22Rv1 (cell line): Measurements from ENCODE around the gene FAXDC2.

ENCODE experiments used
- H3K27ac ChIP-seq: fragments of 450-650 bp; 2 replicates; pipeline ENCODE4 v1.5.1; 2017
- CTCF ChIP-seq: fragments of 450-650 bp; IDR thresholded peaks from 2 replicates; pipeline ENCODE4 v1.5.1; 2017; ENCODE audit warnings: mild to moderate bottlenecking
- ZFX ChIP-seq: fragments of 450-650 bp; IDR thresholded peaks from 2 replicates; pipeline ENCODE4 v1.6.1; 2017; ENCODE audit warnings: antibody characterized with exemption, borderline replicate concordance

Gene FAXDC2

DNA sequence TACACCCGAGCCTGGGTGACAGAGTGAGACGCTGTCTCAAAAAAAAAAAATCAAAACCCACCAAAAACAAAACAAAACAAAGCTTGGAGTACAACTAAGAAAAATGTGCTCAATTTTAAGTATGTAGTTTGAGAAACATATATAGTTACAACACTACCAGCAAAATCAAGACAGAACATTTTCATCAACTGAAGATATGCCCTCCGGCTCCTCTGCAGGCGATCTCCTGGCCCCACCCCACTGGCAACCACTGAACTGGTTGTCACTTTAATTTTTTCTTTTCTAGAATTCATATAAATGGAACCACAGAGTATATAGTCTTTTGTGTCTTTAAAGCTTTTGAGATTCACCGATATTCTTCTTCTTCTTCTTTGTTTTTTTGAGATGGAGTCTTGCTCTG lies 43.0 kb upstream of the FAXDC2 start:
- no peak for TF ChIP-seq ZFX
- no peak for TF ChIP-seq CTCF
- no peak overlapping the region for H3K27ac ChIP-seq

DNA sequence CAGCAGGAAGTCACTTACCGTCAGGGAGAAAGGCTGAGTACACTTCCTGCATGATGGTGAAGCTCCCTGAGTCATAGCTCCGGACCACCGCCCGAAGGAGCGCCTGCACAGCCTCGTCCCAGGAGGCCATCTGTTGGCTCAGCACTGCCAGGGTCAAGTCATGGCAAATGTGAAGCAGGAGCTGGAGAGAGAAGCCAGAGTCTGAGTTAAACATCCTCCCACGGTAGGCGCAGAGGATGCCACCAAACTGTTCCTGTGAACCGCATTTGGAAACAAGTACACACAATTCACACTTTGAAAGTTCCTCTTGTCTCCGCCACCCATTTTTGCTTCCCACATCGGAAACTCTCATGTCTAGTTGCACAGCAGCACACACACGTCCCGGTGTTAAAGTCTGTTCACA lies 42.0 kb upstream of the FAXDC2 start:
- H3K27ac ChIP-seq = no peak overlapping the region
- no peak for TF ChIP-seq ZFX
- no peak for TF ChIP-seq CTCF

- H3K27ac ChIP-seq = no peak overlapping the region
- no peak for TF ChIP-seq CTCF
Observed at GRCh38 chr5:154885439-154885838, 35.0 kb upstream of the FAXDC2 start.

GRCh38 chr5:154884424-154884823 lies 34.0 kb upstream of the FAXDC2 start:
- no peak for TF ChIP-seq CTCF
- no peak for TF ChIP-seq ZFX
- no peak overlapping the region for H3K27ac ChIP-seq

- no peak for TF ChIP-seq CTCF
- TF ChIP-seq ZFX = no peak
- no peak overlapping the region for H3K27ac ChIP-seq
Observed at GRCh38 chr5:154881986-154882385, 31.6 kb upstream of the FAXDC2 start.

DNA sequence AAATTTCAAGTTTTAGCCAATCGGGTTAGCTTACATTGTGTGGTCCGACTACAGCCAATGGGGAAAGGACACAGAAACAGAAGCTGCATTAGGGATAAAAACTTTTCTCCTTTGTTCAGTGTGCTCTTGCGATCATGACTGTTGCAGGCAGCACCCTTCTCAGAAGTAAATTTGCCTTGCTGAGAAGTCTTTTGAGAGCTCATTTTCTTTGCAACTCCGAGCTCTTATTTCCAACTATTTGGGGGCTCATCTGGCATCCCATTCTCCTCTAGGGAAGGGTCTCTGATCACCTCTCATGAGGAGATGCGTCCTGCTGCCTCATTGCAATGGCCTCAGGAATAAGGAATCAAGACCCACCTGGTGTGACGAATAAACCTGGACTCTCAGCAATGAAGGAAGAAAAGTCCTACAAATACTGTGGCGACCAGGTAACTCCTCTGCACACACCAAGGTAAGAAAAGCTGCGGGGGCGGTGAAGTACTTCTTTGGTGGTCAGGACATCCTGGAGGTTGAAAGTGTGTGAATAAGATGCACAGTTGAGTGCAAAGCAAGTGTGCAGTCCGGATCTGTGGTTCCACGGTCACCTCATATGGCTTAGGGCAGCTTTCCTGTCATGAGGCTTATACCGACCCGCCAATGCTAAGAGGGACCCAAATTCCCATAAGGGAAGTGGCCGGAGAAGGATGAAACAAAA lies 28.4 kb upstream of the FAXDC2 start:
- H3K27ac ChIP-seq = no peak overlapping the region
- no peak for TF ChIP-seq CTCF
- no peak for TF ChIP-seq ZFX

- TF ChIP-seq CTCF = no peak
- TF ChIP-seq ZFX = no peak
- no peak overlapping the region for H3K27ac ChIP-seq
Observed at GRCh38 chr5:154873791-154874331, 23.5 kb upstream of the FAXDC2 start.
